ENCODE data around the gene HNRNPUL1.

GRCh38 chr19:41226874-41227390 is 37.2 kb upstream of the HNRNPUL1 start:
- TF ChIP-seq CTCF (IDR thresholded peaks at IDR 0.05) (no peak), ZFX (IDR thresholded peaks at IDR 0.05; ENCODE audit: borderline replicate concordance) (no peak)
